ENCODE data around the gene GEMIN7.

DNA sequence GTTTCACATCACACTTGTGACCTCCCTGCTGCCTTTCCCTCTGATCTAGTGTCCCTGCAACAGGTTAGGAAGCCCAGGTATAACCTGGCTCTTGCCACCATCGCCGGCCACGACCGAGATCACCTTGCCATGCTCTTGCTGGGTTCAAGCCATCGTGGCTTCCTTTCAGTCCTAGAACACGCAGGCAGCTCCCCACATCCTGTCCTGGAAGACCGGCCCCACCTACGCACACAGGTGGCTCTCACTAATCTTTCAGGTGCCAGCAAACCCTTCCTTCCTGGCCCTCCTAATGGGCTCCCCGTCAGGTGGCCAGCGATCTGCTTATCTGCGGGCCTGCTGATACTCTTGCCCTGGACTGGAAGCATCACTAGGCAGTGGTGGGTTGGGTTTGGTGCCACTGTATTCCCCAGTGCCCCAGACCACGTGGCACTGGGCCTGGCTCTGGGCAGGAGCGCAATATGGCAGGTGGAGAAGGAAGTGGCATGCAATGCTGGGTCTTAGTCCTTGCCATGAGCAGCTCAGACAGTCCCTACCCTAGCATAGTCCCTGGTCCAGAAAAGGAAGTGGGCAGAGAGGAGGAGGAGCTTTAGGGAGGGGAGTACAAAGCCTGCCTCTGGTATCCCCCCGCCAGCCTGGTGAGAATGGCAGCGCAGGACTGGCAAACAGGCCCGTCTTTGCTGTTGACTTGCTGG, 25.7 kb downstream of the GEMIN7 start:
- TF ChIP-seq, protein P1, sequence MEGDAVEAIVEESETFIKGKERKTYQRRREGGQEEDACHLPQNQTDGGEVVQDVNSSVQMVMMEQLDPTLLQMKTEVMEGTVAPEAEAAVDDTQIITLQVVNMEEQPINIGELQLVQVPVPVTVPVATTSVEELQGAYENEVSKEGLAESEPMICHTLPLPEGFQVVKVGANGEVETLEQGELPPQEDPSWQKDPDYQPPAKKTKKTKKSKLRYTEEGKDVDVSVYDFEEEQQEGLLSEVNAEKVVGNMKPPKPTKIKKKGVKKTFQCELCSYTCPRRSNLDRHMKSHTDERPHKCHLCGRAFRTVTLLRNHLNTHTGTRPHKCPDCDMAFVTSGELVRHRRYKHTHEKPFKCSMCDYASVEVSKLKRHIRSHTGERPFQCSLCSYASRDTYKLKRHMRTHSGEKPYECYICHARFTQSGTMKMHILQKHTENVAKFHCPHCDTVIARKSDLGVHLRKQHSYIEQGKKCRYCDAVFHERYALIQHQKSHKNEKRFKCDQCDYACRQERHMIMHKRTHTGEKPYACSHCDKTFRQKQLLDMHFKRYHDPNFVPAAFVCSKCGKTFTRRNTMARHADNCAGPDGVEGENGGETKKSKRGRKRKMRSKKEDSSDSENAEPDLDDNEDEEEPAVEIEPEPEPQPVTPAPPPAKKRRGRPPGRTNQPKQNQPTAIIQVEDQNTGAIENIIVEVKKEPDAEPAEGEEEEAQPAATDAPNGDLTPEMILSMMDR (conservative IDR thresholded peaks at IDR 0.05 in 1 of 2, IDR thresholded peaks at IDR 0.05 in 1 of 2; ENCODE audit: low read depth in 1 of 2, low read length in 2 of 2): no peak
- no peak for TF ChIP-seq EZH2 (IDR thresholded peaks at IDR 0.05; ENCODE audit: low read length, missing control alignments)
